Epithelial cell of prostate (primary cell): ENCODE measurements around the gene LCE1E.

Experiments
- DNase-seq: peaks from one replicate; pipeline ENCODE4 v3.0.0-alpha.2; 2011; ENCODE audit warnings: low read depth, low spot score
- H3K27ac ChIP-seq: fragments of 450-650 bp; 2 replicates; pipeline ENCODE4 v1.5.1; 2017; ENCODE audit warnings: mild to moderate bottlenecking

LCE1E gene

DNA sequence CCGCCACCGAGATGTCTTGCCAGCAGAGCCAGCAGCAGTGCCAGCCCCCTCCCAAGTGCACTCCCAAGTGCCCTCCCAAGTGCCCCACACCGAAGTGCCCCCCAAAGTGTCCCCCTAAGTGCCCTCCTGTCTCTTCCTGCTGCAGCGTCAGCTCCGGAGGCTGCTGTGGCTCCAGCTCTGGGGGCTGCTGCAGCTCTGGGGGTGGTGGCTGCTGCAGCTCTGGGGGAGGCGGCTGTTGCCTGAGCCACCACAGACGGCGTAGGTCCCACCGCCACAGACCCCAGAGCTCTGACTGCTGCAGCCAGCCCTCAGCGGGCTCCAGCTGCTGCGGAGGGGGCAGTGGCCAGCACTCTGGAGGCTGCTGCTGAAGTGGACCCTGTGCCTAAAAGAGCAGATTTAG lies 9.7 kb upstream of the LCE1E start:
- H3K27ac ChIP-seq = no peak overlapping the region
- DNase-seq = no peak

GRCh38 chr1:152777510-152778137 lies 8.4 kb upstream of the LCE1E start:
- H3K27ac ChIP-seq = no peak overlapping the region
- no peak for DNase-seq

GRCh38 chr1:152783095-152783494 lies 3.0 kb upstream of the LCE1E start:
- no peak for DNase-seq
- H3K27ac ChIP-seq = peak overlapping the region; percentile 2

- DNase-seq = no peak
- H3K27ac ChIP-seq = no peak overlapping the region
These were observed 9.6 kb downstream of the LCE1E start for GRCh38 chr1:152795686-152796085.

DNA sequence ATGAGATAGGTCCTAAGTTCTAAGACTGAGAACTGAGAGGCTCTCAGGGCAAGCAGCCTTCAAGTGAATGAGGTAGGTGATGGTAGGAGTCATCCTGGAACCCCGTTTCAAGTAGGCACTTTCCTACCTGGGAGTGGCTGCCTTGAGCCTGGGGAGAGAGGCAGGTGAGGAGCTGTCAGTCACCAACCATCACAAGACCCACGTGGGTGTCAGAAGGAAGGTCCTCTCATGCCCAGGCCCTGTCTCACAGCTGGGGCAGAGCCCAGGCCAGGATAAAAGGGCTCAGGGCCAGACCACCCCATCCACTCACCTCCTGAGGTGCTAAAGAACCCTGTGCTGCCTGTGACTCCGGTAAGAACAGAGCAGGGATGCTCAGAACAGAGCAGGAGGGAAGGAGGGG lies 10.4 kb downstream of the LCE1E start, which contains the start of gene LCE1D:
TSS of gene LCE1D (plus strand) at position 301 of the 400 bp plus-strand sequence. CDS start 1,074 bp downstream, outside the sequence.
- no peak within 1 kb of the TSS for H3K27ac ChIP-seq
- no peak for DNase-seq

- H3K27ac ChIP-seq = no peak overlapping the region
- no peak for DNase-seq
These were observed 15.3 kb downstream of the LCE1E start for GRCh38 chr1:152801333-152801732.

DNA sequence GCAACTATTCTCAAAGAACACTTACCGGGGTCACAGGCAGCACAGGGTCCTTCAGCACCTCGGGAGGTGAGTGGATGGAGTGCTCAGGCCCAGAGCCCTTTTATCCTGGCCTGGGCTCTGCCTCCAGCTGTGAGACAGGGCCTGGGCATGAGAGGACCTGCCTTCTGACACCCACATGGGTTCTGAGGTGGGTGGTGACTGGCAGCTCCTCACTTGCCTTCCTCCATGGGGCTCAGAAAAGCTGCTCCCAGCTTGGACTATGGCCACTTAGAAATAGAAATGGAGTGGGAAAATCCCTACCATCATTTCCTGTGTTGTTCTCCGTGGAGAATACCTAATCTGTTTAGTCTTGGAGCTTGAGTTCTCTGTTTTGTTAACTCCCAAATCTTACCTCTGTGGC lies 20.5 kb downstream of the LCE1E start, which contains the start of gene LCE1C:
TSS of gene LCE1C (minus strand) at position 76 of the 400 bp plus-strand sequence. CDS start 1,173 bp downstream, outside the sequence.
- H3K27ac ChIP-seq = no peak within 1 kb of the TSS
- DNase-seq = no peak

GRCh38 chr1:152811050-152811449 lies 25.0 kb downstream of the LCE1E start:
- DNase-seq = peak; percentile 31
- H3K27ac ChIP-seq = no peak overlapping the region

GRCh38 chr1:152811671-152812070 lies 25.6 kb downstream of the LCE1E start, which contains the start of gene LCE1B:
Gene LCE1B (plus strand): TSS chr1:152811971. CDS start chr1:152812447, 476 bp downstream.
- no peak within 1 kb of the TSS for H3K27ac ChIP-seq
- DNase-seq = no peak

- no peak overlapping the region for H3K27ac ChIP-seq
- peak; percentile 1 for DNase-seq
These were observed 31.3 kb downstream of the LCE1E start for GRCh38 chr1:152817309-152817708.

DNA sequence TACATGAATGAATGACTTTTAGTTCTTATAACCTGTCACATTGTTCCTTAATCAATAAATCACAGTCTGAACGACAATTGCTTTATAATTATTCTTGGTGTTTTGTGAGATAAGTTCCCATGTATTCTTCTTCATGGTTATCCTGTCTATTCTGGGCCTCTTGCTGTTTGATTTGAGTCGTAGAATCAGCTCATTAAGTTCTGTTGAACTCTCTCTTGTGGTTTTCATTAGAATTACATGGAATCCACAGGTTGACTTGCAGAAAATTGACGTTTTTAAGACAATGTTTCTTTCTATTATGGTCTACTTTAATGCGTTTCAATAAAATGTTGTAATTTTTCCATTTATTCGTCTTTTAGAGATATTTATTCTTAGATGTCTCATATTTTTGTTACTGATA lies 37.2 kb downstream of the LCE1E start:
- no peak for DNase-seq

GRCh38 chr1:152824964-152825363 lies 38.9 kb downstream of the LCE1E start:
- peak; percentile 36 for DNase-seq
- no peak overlapping the region for H3K27ac ChIP-seq

More for the DNA sequence above, 37.2 kb downstream of the LCE1E start:
- no peak overlapping the region for H3K27ac ChIP-seq

DNA sequence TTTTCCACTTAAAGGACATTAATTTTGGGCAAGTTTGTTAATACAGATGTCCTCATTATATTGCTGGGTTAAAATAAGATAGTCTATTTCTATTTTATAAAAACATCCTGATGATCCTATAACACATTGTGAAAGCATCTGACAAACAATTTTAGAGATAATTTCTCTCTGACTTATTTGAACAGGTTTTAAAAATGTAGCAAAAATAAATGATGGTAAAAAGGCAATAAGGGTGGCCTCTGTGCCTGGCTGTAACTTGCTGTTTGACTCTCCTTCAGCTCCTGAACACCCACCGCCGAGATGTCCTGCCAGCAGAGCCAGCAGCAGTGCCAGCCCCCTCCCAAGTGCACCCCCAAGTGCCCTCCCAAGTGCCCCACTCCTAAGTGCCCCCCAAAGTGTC lies 41.1 kb downstream of the LCE1E start, which contains the start of gene LCE1A:
TSS of gene LCE1A (plus strand) at position 301 of the 400 bp plus-strand sequence. CDS start at position 301, 0 bp downstream.
- no peak for DNase-seq

DNA sequence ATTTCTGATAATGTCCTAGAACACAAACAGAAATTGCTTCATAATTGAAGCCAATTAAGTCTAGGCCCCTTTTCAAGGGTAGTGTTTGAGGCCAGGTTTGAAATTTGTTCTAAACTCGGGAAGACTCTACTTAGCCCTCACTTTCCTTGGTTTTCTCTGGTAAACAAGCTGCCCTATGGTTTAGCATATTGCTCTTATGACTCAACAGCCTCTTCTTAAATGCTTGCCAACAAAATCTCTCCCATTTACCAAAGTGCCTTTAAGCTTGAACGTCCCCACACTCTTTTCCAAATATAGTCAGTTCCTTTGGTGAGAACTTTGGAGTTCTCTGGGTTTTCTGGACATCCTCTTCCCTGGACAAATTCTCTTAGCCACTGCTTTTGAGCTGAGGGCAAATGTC lies 50.8 kb downstream of the LCE1E start:
- H3K27ac ChIP-seq = no peak overlapping the region
- DNase-seq = no peak

More for the DNA sequence above, 41.1 kb downstream of the LCE1E start, which contains the start of gene LCE1A:
- H3K27ac ChIP-seq = no peak within 1 kb of the TSS
